AG04450 (cell line): ENCODE measurements around the gene ETV4. TPM values are rescaled to one million over a fixed set of nuclear protein-coding genes. Genes with fewer than 3 reads are reported as not detected.

Experiments used
- CTCF ChIA-PET: fragments of 300-600, 350-600 bp; formaldehyde crosslinking; extraction: SDS; loops from one replicate; lab custom pipeline; 2022; ENCODE audit warnings: antibody characterized with exemption, inconsistent platforms; lab: Charles Lee
- POLR2A ChIA-PET: fragments of 350-600 bp; formaldehyde crosslinking; extraction: SDS; loops from one replicate; lab custom pipeline; 2021; ENCODE audit warnings: antibody characterized with exemption, inconsistent platforms; lab: Yijun Ruan, JAX
- DNase-seq: peaks from one replicate; pipeline ENCODE4 v3.0.0-alpha.2; 2011; ENCODE audit warnings: low read depth, low spot score
- H3K27ac ChIP-seq: one replicate; pipeline ENCODE4 v1.5.1; 2012; ENCODE audit warnings: low read depth, low read length, control low read depth
- H3K27me3 ChIP-seq: one replicate; pipeline ENCODE4 v1.6.0; 2012; ENCODE audit warnings: low read length; ENCODE audit not compliant: control insufficient read depth, insufficient read depth
- H3K4me3 ChIP-seq: 2 replicates; pipeline ENCODE4 v1.5.1; 2011; ENCODE audit warnings: mild to moderate bottlenecking, low read depth, low read length, control low read depth
- H3K9me3 ChIP-seq: 2 replicates; pipeline ENCODE4 v1.5.1; 2012; ENCODE audit warnings: low read length; ENCODE audit not compliant: control insufficient read depth, insufficient read depth
- polyA minus RNA-seq: library from RNA; depleted of rRNA, polyadenylated mRNA; stranded (reverse); fragments of >200 nt; gene quantifications from 2 replicates; pipeline ENCODE4 v1.2.3, GENCODE V29; 2011; rRNA and poly(A)+ RNA removed
- polyA plus RNA-seq: library from polyadenylated mRNA; depleted of rRNA; stranded (reverse); fragments of >200 nt; gene quantifications from 2 replicates; pipeline ENCODE4 v1.2.3, GENCODE V29; 2011; rRNA removed
- TF ChIP-seq, protein P1 (sequence below): IDR thresholded peaks from 2 replicates; pipeline ENCODE4 v1.5.1; 2011; ENCODE audit warnings: low read depth, low read length, control low read depth, inconsistent platforms

Gene ETV4
- polyA plus RNA-seq, result 6.7 and 8.0 TPM in 2 replicates
- polyA minus RNA-seq, result 5.9 and 9.5 TPM in 2 replicates

DNA sequence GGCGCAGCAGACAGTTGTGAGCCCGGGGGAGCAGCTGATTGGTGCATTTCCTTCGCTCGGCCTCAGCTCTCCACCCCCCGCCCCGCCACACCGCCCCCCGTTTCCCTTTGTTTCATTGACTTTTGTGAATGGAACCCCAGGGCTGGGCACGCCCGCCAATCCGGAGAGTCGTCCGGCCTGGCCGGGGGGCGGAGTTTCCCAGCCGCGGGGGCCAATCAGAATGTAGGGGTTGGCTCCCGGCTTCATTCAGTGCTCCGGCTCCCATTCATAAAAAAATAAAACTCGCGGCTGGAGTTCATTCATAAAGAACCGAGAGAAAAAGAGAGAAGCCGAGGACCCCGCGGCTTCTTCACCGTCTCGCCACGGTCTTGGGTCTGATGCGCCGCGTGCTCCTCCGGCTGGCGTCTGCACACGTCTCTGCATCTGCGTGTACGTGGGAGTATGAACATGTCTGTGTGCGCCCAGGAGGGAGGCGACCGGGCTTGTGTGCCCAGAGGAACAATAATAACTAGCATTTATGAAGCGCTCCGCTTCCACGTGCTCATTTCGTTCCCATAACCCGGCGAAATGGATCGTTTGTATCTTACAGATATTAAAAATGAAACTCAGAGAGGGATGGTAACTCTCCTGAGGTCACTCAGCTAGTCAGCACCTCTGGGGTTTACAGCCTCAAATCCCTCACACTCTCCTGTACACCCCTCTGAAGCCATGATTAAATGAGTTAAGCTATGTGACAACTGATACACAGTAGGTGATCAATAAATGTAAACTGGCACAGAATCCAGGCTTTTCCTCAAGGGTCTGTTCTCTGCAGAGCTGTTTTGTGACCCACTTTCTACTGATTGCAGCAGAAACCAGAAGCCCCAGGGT is at the start of gene ETV4:
ETV4 (minus strand) TSS at position 22 of the 870 bp plus-strand sequence. CDS start 723 bp downstream, outside the sequence.
- ChIA-PET POLR2A (interaction anchor here (1.0 to 2.3 kb wide), 4 partner anchors 16 to 178 kb away, joined by 3 to 16 read pairs (median 6); partner anchors contain the start of genes ARL4D and DHX8), CTCF (interaction anchor here (0.8 to 1.1 kb wide), 3 partner anchors 63 to 133 kb away, joined by 3 to 4 read pairs (median 4); partner anchors contain the start of gene DHX8)
- H3K4me3 ChIP-seq, result peak within 1 kb of the TSS; percentile 68
- peak; percentile 78 for DNase-seq
- no peaks in the 10 kb centered on the region for H3K27me3 ChIP-seq
- TF ChIP-seq, protein P1, sequence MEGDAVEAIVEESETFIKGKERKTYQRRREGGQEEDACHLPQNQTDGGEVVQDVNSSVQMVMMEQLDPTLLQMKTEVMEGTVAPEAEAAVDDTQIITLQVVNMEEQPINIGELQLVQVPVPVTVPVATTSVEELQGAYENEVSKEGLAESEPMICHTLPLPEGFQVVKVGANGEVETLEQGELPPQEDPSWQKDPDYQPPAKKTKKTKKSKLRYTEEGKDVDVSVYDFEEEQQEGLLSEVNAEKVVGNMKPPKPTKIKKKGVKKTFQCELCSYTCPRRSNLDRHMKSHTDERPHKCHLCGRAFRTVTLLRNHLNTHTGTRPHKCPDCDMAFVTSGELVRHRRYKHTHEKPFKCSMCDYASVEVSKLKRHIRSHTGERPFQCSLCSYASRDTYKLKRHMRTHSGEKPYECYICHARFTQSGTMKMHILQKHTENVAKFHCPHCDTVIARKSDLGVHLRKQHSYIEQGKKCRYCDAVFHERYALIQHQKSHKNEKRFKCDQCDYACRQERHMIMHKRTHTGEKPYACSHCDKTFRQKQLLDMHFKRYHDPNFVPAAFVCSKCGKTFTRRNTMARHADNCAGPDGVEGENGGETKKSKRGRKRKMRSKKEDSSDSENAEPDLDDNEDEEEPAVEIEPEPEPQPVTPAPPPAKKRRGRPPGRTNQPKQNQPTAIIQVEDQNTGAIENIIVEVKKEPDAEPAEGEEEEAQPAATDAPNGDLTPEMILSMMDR, result no peak
- no peaks in the 10 kb centered on the region for H3K9me3 ChIP-seq
- peak within 1 kb of the TSS; percentile 81 for H3K27ac ChIP-seq

DNA sequence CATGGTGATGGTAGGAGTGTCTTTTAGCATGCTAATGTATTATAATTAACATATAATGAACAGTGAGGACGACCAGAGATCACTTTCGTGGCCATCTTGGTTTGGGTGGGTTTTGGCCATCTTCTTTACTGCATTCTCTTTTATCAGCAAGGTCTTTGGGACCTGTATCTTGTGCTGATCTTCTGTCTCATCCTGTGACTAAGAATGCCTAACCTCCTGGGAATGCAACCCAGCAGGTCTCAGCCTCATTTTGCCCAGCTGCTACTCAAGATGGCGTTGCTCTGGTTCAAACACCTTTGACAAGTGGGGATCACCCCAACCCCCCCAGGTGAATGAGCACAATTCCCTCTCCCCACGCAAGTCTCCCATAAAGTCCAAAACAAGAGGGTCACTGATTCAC is 49.3 kb upstream of the ETV4 start:
- TF ChIP-seq, protein P1, result no peak
- ChIA-PET POLR2A (interaction anchor here (0.6 kb wide), 1 partner anchor 51 kb away, joined by 5 read pairs; no protein-coding TSS in a partner anchor), CTCF (interaction anchor here (0.7 kb wide), 1 partner anchor 18 kb away, joined by 3 read pairs; no protein-coding TSS in a partner anchor)
- Histone ChIP-seq H3K27me3 (no peaks in the 10 kb centered on the region), H3K27ac (no peak overlapping the region), H3K4me3 (no peak overlapping the region), H3K9me3 (no peaks in the 10 kb centered on the region)
- DNase-seq, result no peak

DNA sequence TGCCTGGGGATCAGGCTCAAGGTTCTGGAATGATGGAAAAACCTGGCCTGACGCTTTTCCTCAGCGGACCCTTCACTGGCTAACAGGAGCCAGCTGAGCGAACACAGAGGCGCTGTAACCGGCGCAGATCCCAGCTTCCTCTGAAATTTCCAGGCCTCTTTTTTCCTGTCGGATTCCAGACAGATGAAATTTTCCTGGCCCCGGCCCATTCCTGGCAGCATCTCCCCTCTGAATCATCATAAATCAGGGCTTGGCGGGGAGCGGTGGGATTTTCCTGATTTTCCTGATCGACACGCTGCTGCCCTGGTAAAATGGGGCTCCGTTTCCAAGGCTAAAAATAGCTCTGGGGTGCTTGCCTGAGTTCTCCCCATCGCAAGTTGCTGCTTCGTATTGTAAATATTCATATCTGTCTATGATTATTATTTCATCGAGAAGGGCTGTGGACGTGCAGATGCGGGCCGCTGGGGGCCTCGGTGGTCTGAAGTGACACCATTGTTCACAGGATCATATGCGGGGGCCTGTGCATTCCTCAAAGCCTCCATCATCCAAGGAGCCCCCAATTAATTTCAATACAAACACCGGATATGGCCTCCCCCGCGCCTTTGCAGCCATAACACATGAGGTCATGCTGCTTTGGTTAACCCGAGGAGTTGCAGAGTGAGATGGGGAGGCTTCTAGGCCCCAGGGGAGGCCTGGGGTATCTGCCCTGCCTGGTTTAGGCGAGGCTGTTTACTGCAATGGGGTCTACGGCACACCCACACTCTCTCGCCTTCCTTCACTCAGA is 45.8 kb upstream of the ETV4 start:
- CTCF ChIA-PET, result interaction anchor here (1.0 to 3.2 kb wide), 4 partner anchors 9 to 102 kb away, joined by 3 to 29 read pairs (median 10); no protein-coding TSS in a partner anchor
- peak overlapping the region; percentile 94 for H3K27ac ChIP-seq
- H3K27me3 ChIP-seq, result no peaks in the 10 kb centered on the region
- peak; percentile 59 for DNase-seq
- POLR2A ChIA-PET, result interaction anchor here (0.6 to 1.2 kb wide), 2 partner anchors 13 to 36 kb away, joined by 3 to 8 read pairs; no protein-coding TSS in a partner anchor
- TF ChIP-seq, protein P1, result no peak
- H3K4me3 ChIP-seq, result 0 out of 2 replicates have a peak overlapping the region, but pooled peaks have one; percentile 7
- H3K9me3 ChIP-seq, result no peaks in the 10 kb centered on the region

DNA sequence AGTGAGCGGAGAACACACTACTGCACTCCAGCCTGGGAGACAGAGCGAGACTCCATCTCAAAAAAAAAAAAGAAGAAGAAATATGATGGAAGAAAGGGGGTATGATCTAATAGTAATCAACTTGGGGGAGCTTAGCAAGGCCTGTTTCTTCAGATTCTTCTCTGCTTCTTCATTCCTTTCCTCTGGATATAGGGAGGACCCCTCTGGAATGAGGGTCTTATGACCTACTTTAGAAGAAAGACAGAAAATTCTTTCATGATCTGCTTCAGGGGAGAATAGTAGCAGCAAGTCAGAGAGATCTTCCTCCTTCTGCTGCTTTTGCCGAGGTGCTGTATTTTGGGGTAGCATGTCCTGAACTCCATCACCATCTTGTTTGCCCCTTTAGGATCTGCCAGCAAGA is 44.9 kb upstream of the ETV4 start:
- no peak for DNase-seq
- Histone ChIP-seq H3K27me3 (no peaks in the 10 kb centered on the region), H3K27ac (peak overlapping the region; percentile 94), H3K9me3 (no peaks in the 10 kb centered on the region), H3K4me3 (no peak overlapping the region)
- TF ChIP-seq, protein P1, result no peak
- CTCF ChIA-PET, result interaction anchor here (1.0 to 3.2 kb wide), 4 partner anchors 10 to 103 kb away, joined by 3 to 29 read pairs (median 10); no protein-coding TSS in a partner anchor
- POLR2A ChIA-PET, result no interaction called here
